ENCODE data around the gene PRRT1.
A peak's percentile ranks its signal among the peaks of the same experiment; 100 is the strongest.

PRRT1 gene

GRCh38 chr6:32158052-32158451, 6.3 kb upstream of the PRRT1 start:
- no peak overlapping the region for H3K56ac ChIP-seq (ENCODE audit: low read length)
- H3K79me2 ChIP-seq (ENCODE audit: control insufficient read depth, insufficient read depth, low read length) = no peaks in the 10 kb centered on the region
- H3K79me1 ChIP-seq (ENCODE audit: low read length) = peaks cover 8% of the 10 kb centered on the region
- peaks cover 3% of the 10 kb centered on the region for H3K4me1 ChIP-seq (ENCODE audit: control insufficient read depth, low read depth, low read length)
- H2BK5ac ChIP-seq (ENCODE audit: low read length) = no peak overlapping the region
- H3K27me3 ChIP-seq (ENCODE audit: insufficient read depth, low read length, poor library complexity) = no peaks in the 10 kb centered on the region
- DNase-seq = no peak
- no peak overlapping the region for H3K4ac ChIP-seq (ENCODE audit: low read depth, low read length)
- no peak overlapping the region for H3K9ac ChIP-seq (ENCODE audit: low read length)
- no peak overlapping the region for H3K4me3 ChIP-seq (ENCODE audit: low read length)
- no peak overlapping the region for H3K4me2 ChIP-seq (ENCODE audit: low read length)
- no peak overlapping the region for H4K8ac ChIP-seq (ENCODE audit: low read depth, low read length)
- no peak overlapping the region for H4K5ac ChIP-seq (ENCODE audit: low read length)
- no peak overlapping the region for H3K27ac ChIP-seq (ENCODE audit: low read depth, low read length)
- H2BK15ac ChIP-seq (replicated peaks; ENCODE audit: low read depth) = no peak overlapping the region
- no peak overlapping the region for H3K18ac ChIP-seq (ENCODE audit: low read length)
- peaks cover 2% of the 10 kb centered on the region for H3K36me3 ChIP-seq (ENCODE audit: control insufficient read depth, insufficient read depth, low read length)
- H2AK5ac ChIP-seq (ENCODE audit: low read length) = no peak overlapping the region
- H2BK120ac ChIP-seq (ENCODE audit: low read depth, low read length) = no peak overlapping the region
- no peak overlapping the region for H3K23ac ChIP-seq (ENCODE audit: low read length)

- Histone ChIP-seq H4K8ac (ENCODE audit: low read depth, low read length) (no peak overlapping the region), H2BK120ac (ENCODE audit: low read depth, low read length) (no peak overlapping the region), H3K36me3 (ENCODE audit: control insufficient read depth, insufficient read depth, low read length) (peaks cover 2% of the 10 kb centered on the region), H3K56ac (ENCODE audit: low read length) (no peak overlapping the region), H2BK5ac (ENCODE audit: low read length) (no peak overlapping the region), H2AK5ac (ENCODE audit: low read length) (no peak overlapping the region), H3K79me2 (ENCODE audit: control insufficient read depth, insufficient read depth, low read length) (no peaks in the 10 kb centered on the region), H3K27me3 (ENCODE audit: insufficient read depth, low read length, poor library complexity) (no peaks in the 10 kb centered on the region), H2BK15ac (replicated peaks; ENCODE audit: low read depth) (no peak overlapping the region), H3K27ac (ENCODE audit: low read depth, low read length) (no peak overlapping the region), H3K4me2 (ENCODE audit: low read length) (no peak overlapping the region), H3K18ac (ENCODE audit: low read length) (no peak overlapping the region), H3K4ac (ENCODE audit: low read depth, low read length) (no peak overlapping the region), H3K79me1 (ENCODE audit: low read length) (peaks cover 8% of the 10 kb centered on the region), H3K23ac (ENCODE audit: low read length) (no peak overlapping the region), H4K5ac (ENCODE audit: low read length) (no peak overlapping the region), H3K4me1 (ENCODE audit: control insufficient read depth, low read depth, low read length) (peaks cover 9% of the 10 kb centered on the region), H3K4me3 (ENCODE audit: low read length) (no peak overlapping the region), H3K9ac (ENCODE audit: low read length) (no peak overlapping the region)
- DNase-seq = no peak
- WGBS (ENCODE audit: extremely low coverage, insufficient coverage, low lambda C conversion rate) = no CpG with 5 or more reads among the region's 9 CpGs
These were observed 5.2 kb upstream of the PRRT1 start for GRCh38 chr6:32156891-32157290.

- no peak overlapping the region for H2AK5ac ChIP-seq (ENCODE audit: low read length)
- no CpG with 5 or more reads among the region's 34 CpGs for WGBS (ENCODE audit: extremely low coverage, insufficient coverage, low lambda C conversion rate)
- no peak overlapping the region for H3K23ac ChIP-seq (ENCODE audit: low read length)
- H3K56ac ChIP-seq (ENCODE audit: low read length) = peak overlapping the region; percentile 97
- no peak overlapping the region for H3K18ac ChIP-seq (ENCODE audit: low read length)
- H3K4me1 ChIP-seq (ENCODE audit: control insufficient read depth, low read depth, low read length) = peaks cover 15% of the 10 kb centered on the region
- no peak overlapping the region for H4K8ac ChIP-seq (ENCODE audit: low read depth, low read length)
- H3K79me1 ChIP-seq (ENCODE audit: low read length) = peaks cover 8% of the 10 kb centered on the region
- no peak overlapping the region for H4K5ac ChIP-seq (ENCODE audit: low read length)
- H3K27me3 ChIP-seq (ENCODE audit: insufficient read depth, low read length, poor library complexity) = no peaks in the 10 kb centered on the region
- H2BK15ac ChIP-seq (replicated peaks; ENCODE audit: low read depth) = no peak overlapping the region
- H3K79me2 ChIP-seq (ENCODE audit: control insufficient read depth, insufficient read depth, low read length) = no peaks in the 10 kb centered on the region
- peak; percentile 90 for DNase-seq
- peak overlapping the region; percentile 96 for H3K9ac ChIP-seq (ENCODE audit: low read length)
- peak overlapping the region; percentile 62 for H3K27ac ChIP-seq (ENCODE audit: low read depth, low read length)
- peak overlapping the region; percentile 95 for H3K4me3 ChIP-seq (ENCODE audit: low read length)
- H3K4ac ChIP-seq (ENCODE audit: low read depth, low read length) = no peak overlapping the region
- H3K36me3 ChIP-seq (ENCODE audit: control insufficient read depth, insufficient read depth, low read length) = peaks cover 2% of the 10 kb centered on the region
- H2BK120ac ChIP-seq (ENCODE audit: low read depth, low read length) = no peak overlapping the region
- H3K4me2 ChIP-seq (ENCODE audit: low read length) = peak overlapping the region; percentile 95
- H2BK5ac ChIP-seq (ENCODE audit: low read length) = no peak overlapping the region
These were observed 2.9 kb upstream of the PRRT1 start for GRCh38 chr6:32154514-32155161.

GRCh38 chr6:32153564-32154513, 2.1 kb upstream of the PRRT1 start, which contains the start of gene PPT2:
PPT2 (plus strand) TSS chr6:32154141; CDS start chr6:32154595, 454 bp downstream.
- H2BK5ac ChIP-seq (ENCODE audit: low read length) = peak within 1 kb of the TSS; percentile 84
- peak within 1 kb of the TSS; percentile 97 for H3K4me2 ChIP-seq (ENCODE audit: low read length)
- H3K27me3 ChIP-seq (ENCODE audit: insufficient read depth, low read length, poor library complexity) = no peaks in the 10 kb centered on the region
- peak within 1 kb of the TSS; percentile 97 for H3K56ac ChIP-seq (ENCODE audit: low read length)
- H3K79me1 ChIP-seq (ENCODE audit: low read length) = peaks cover 8% of the 10 kb centered on the region
- DNase-seq = peak; percentile 98
- H3K27ac ChIP-seq (ENCODE audit: low read depth, low read length) = peak within 1 kb of the TSS; percentile 82
- H3K36me3 ChIP-seq (ENCODE audit: control insufficient read depth, insufficient read depth, low read length) = peaks cover 2% of the 10 kb centered on the region
- peak within 1 kb of the TSS; percentile 85 for H2AK5ac ChIP-seq (ENCODE audit: low read length)
- H2BK15ac ChIP-seq (replicated peaks; ENCODE audit: low read depth) = no peak within 1 kb of the TSS
- peaks cover 15% of the 10 kb centered on the region for H3K4me1 ChIP-seq (ENCODE audit: control insufficient read depth, low read depth, low read length)
- H3K4ac ChIP-seq (ENCODE audit: low read depth, low read length) = peak within 1 kb of the TSS; percentile 67
- H4K8ac ChIP-seq (ENCODE audit: low read depth, low read length) = no peak within 1 kb of the TSS
- H3K79me2 ChIP-seq (ENCODE audit: control insufficient read depth, insufficient read depth, low read length) = no peaks in the 10 kb centered on the region
- peak within 1 kb of the TSS; percentile 71 for H4K5ac ChIP-seq (ENCODE audit: low read length)
- H3K23ac ChIP-seq (ENCODE audit: low read length) = peak within 1 kb of the TSS; percentile 99
- peak within 1 kb of the TSS; percentile 45 for H3K18ac ChIP-seq (ENCODE audit: low read length)
- peak within 1 kb of the TSS; percentile 34 for H2BK120ac ChIP-seq (ENCODE audit: low read depth, low read length)
- peak within 1 kb of the TSS; percentile 96 for H3K9ac ChIP-seq (ENCODE audit: low read length)
- no CpG with 5 or more reads among the region's 52 CpGs for WGBS (ENCODE audit: extremely low coverage, insufficient coverage, low lambda C conversion rate)
- H3K4me3 ChIP-seq (ENCODE audit: low read length) = peak within 1 kb of the TSS; percentile 95

- no peaks in the 10 kb centered on the region for H3K79me2 ChIP-seq (ENCODE audit: control insufficient read depth, insufficient read depth, low read length)
- H2BK120ac ChIP-seq (ENCODE audit: low read depth, low read length) = peak overlapping the region; percentile 34
- H3K27me3 ChIP-seq (ENCODE audit: insufficient read depth, low read length, poor library complexity) = no peaks in the 10 kb centered on the region
- H2BK5ac ChIP-seq (ENCODE audit: low read length) = peak overlapping the region; percentile 73
- peak overlapping the region; percentile 85 for H2AK5ac ChIP-seq (ENCODE audit: low read length)
- H3K4me2 ChIP-seq (ENCODE audit: low read length) = peak overlapping the region; percentile 97
- H3K36me3 ChIP-seq (ENCODE audit: control insufficient read depth, insufficient read depth, low read length) = peaks cover 2% of the 10 kb centered on the region
- H3K4me1 ChIP-seq (ENCODE audit: control insufficient read depth, low read depth, low read length) = peaks cover 15% of the 10 kb centered on the region
- peak; percentile 89 for DNase-seq
- peak overlapping the region; percentile 82 for H3K27ac ChIP-seq (ENCODE audit: low read depth, low read length)
- peak overlapping the region; percentile 45 for H3K18ac ChIP-seq (ENCODE audit: low read length)
- H3K9ac ChIP-seq (ENCODE audit: low read length) = peak overlapping the region; percentile 96
- H2BK15ac ChIP-seq (replicated peaks; ENCODE audit: low read depth) = no peak overlapping the region
- peak overlapping the region; percentile 71 for H4K5ac ChIP-seq (ENCODE audit: low read length)
- H3K4me3 ChIP-seq (ENCODE audit: low read length) = peak overlapping the region; percentile 95
- H3K79me1 ChIP-seq (ENCODE audit: low read length) = peaks cover 8% of the 10 kb centered on the region
- H3K4ac ChIP-seq (ENCODE audit: low read depth, low read length) = peak overlapping the region; percentile 67
- H4K8ac ChIP-seq (ENCODE audit: low read depth, low read length) = no peak overlapping the region
- no CpG with 5 or more reads among the region's 35 CpGs for WGBS (ENCODE audit: extremely low coverage, insufficient coverage, low lambda C conversion rate)
- peak overlapping the region; percentile 99 for H3K23ac ChIP-seq (ENCODE audit: low read length)
- peak overlapping the region; percentile 97 for H3K56ac ChIP-seq (ENCODE audit: low read length)
These were observed 1.2 kb upstream of the PRRT1 start for GRCh38 chr6:32152769-32153563.
